Activated CD8-positive, alpha-beta memory T cell treated with anti-CD3 and anti-CD28 coated beads, Interleukin-2, amount 50 U/mL, for 24 hours (primary cell): ENCODE data around the gene NCAPD2.

ENCODE experiments used
- DNase-seq: peaks from one replicate; pipeline ENCODE4 v3.0.0-alpha.2; 2020; ENCODE audit errors: extremely low read depth

NCAPD2 gene

GRCh38 chr12:6574576-6575295, 80.8 kb downstream of the NCAPD2 start:
- DNase-seq, result no peak

GRCh38 chr12:6575648-6576047, 81.7 kb downstream of the NCAPD2 start:
- no peak for DNase-seq
